GM21423 (cell line): ENCODE data around the gene APBB1IP.
"Not testable (repeated sequence)": the region's sequence is repeated elsewhere in the genome, so short reads cannot be mapped to it uniquely, and the experiment has no call there.

ENCODE experiments used
- ATAC-seq: cut with Tn5 transposase; IDR thresholded peaks from one replicate; pipeline ENCODE4 v1.9.1; 2021; ENCODE audit warnings: mild to moderate bottlenecking, moderate library complexity; ENCODE audit not compliant: unreplicated experiment

APBB1IP gene

GRCh38 chr10:26441491-26442214 lies 3.5 kb downstream of the APBB1IP start:
- ATAC-seq = no peak

- ATAC-seq = no peak
Observed at GRCh38 chr10:26445411-26446031, 7.4 kb downstream of the APBB1IP start.

- no peak for ATAC-seq
Observed at GRCh38 chr10:26446258-26446657, 8.1 kb downstream of the APBB1IP start.

GRCh38 chr10:26448292-26448691 lies 10.2 kb downstream of the APBB1IP start:
- ATAC-seq = peak; percentile 41

GRCh38 chr10:26448706-26449435 lies 10.7 kb downstream of the APBB1IP start:
- peak; percentile 88 for ATAC-seq

GRCh38 chr10:26449726-26450125 lies 11.6 kb downstream of the APBB1IP start:
- ATAC-seq = no peak

GRCh38 chr10:26451903-26452302 lies 13.8 kb downstream of the APBB1IP start:
- no peak for ATAC-seq

- ATAC-seq = no peak
Observed at GRCh38 chr10:26453850-26454249, 15.7 kb downstream of the APBB1IP start.

- no peak for ATAC-seq
Observed at GRCh38 chr10:26454891-26455290, 16.8 kb downstream of the APBB1IP start.

GRCh38 chr10:26455567-26456315 lies 17.6 kb downstream of the APBB1IP start:
- ATAC-seq = no peak

GRCh38 chr10:26457088-26457487 lies 18.9 kb downstream of the APBB1IP start:
- ATAC-seq = peak; percentile 89

GRCh38 chr10:26460736-26461135 lies 22.6 kb downstream of the APBB1IP start:
- ATAC-seq = no peak

GRCh38 chr10:26463986-26464385 lies 25.8 kb downstream of the APBB1IP start:
- ATAC-seq = no peak

GRCh38 chr10:26464632-26465280 lies 26.6 kb downstream of the APBB1IP start:
- no peak for ATAC-seq

- ATAC-seq = not testable (repeated sequence)
Observed at GRCh38 chr10:26466531-26466930, 28.4 kb downstream of the APBB1IP start.

- no peak for ATAC-seq
Observed at GRCh38 chr10:26467639-26468038, 29.5 kb downstream of the APBB1IP start.

- ATAC-seq = no peak
Observed at GRCh38 chr10:26468291-26468690, 30.1 kb downstream of the APBB1IP start.

- ATAC-seq = peak; percentile 82
Observed at GRCh38 chr10:26468700-26469099, 30.6 kb downstream of the APBB1IP start.

GRCh38 chr10:26472492-26472778 lies 34.3 kb downstream of the APBB1IP start:
- ATAC-seq = no peak

- ATAC-seq = no peak
Observed at GRCh38 chr10:26474026-26474425, 35.9 kb downstream of the APBB1IP start.

GRCh38 chr10:26474845-26475244 lies 36.7 kb downstream of the APBB1IP start:
- ATAC-seq = not testable (repeated sequence)
